ENCODE data around the gene NIPA2.

Gene NIPA2

DNA sequence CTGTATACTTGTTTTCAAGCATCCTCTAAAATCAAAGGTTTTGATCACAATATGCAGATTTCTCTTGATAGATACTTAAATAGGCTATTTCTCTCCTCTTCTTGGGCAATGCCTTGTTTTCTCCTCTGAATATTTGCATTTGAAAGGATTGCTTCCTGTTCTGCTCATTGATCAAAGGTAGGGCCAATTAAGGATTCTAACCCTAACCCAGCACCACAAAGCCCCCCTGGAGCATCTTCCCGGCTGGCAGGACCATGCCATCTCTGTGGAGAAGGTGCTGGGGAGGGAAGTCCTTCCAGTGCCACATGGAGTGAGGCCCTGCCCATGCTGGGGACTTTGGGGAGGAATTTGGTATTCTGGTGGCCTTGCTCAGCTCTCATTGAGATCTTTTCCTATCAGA is 11.3 kb upstream of the NIPA2 start:
- Histone ChIP-seq H3K9me3 (ENCODE audit: severe bottlenecking) (no peaks in the 10 kb centered on the region), H3K4me3 (ENCODE audit: severe bottlenecking) (no peak overlapping the region), H3K27me3 (ENCODE audit: insufficient read depth, poor library complexity, severe bottlenecking) (no peaks in the 10 kb centered on the region), H3K27ac (ENCODE audit: poor library complexity, severe bottlenecking) (no peak overlapping the region), H3K36me3 (ENCODE audit: low read depth) (peaks cover 51% of the 10 kb centered on the region), H3K4me1 (ENCODE audit: insufficient read depth, poor library complexity, severe bottlenecking) (no peaks in the 10 kb centered on the region)
- TF ChIP-seq CTCF (IDR thresholded peaks at IDR 0.05; ENCODE audit: poor library complexity, severe bottlenecking): no peak
- DNase-seq (ENCODE audit: low spot score) (no peak), ATAC-seq (ENCODE audit: low read depth) (no peak)

- DNase-seq (ENCODE audit: low spot score) (no peak), ATAC-seq (ENCODE audit: low read depth) (peak; percentile 46; the same call in 2 of the 3 replicates)
- TF ChIP-seq CTCF (IDR thresholded peaks at IDR 0.05; ENCODE audit: poor library complexity, severe bottlenecking): no peak
- Histone ChIP-seq H3K9me3 (ENCODE audit: severe bottlenecking) (no peaks in the 10 kb centered on the region), H3K27me3 (ENCODE audit: insufficient read depth, poor library complexity, severe bottlenecking) (no peaks in the 10 kb centered on the region), H3K36me3 (ENCODE audit: low read depth) (peaks cover 23% of the 10 kb centered on the region), H3K4me1 (ENCODE audit: insufficient read depth, poor library complexity, severe bottlenecking) (no peaks in the 10 kb centered on the region), H3K4me3 (ENCODE audit: severe bottlenecking) (no peak overlapping the region), H3K27ac (ENCODE audit: poor library complexity, severe bottlenecking) (no peak overlapping the region)
Observed at GRCh38 chr15:22831473-22831872, 7.0 kb upstream of the NIPA2 start.

GRCh38 chr15:22839046-22839695 is 705 bp downstream of the NIPA2 start:
- ATAC-seq (ENCODE audit: low read depth) (no peak), DNase-seq (ENCODE audit: low spot score) (no peak)
- Histone ChIP-seq H3K9me3 (ENCODE audit: severe bottlenecking) (no peaks in the 10 kb centered on the region), H3K36me3 (ENCODE audit: low read depth) (peaks cover 37% of the 10 kb centered on the region), H3K27me3 (ENCODE audit: insufficient read depth, poor library complexity, severe bottlenecking) (no peaks in the 10 kb centered on the region), H3K4me3 (ENCODE audit: severe bottlenecking) (peak overlapping the region; percentile 76), H3K27ac (ENCODE audit: poor library complexity, severe bottlenecking) (peak overlapping the region; percentile 78), H3K4me1 (ENCODE audit: insufficient read depth, poor library complexity, severe bottlenecking) (peaks cover 9% of the 10 kb centered on the region)
- TF ChIP-seq CTCF (IDR thresholded peaks at IDR 0.05; ENCODE audit: poor library complexity, severe bottlenecking): no peak

DNA sequence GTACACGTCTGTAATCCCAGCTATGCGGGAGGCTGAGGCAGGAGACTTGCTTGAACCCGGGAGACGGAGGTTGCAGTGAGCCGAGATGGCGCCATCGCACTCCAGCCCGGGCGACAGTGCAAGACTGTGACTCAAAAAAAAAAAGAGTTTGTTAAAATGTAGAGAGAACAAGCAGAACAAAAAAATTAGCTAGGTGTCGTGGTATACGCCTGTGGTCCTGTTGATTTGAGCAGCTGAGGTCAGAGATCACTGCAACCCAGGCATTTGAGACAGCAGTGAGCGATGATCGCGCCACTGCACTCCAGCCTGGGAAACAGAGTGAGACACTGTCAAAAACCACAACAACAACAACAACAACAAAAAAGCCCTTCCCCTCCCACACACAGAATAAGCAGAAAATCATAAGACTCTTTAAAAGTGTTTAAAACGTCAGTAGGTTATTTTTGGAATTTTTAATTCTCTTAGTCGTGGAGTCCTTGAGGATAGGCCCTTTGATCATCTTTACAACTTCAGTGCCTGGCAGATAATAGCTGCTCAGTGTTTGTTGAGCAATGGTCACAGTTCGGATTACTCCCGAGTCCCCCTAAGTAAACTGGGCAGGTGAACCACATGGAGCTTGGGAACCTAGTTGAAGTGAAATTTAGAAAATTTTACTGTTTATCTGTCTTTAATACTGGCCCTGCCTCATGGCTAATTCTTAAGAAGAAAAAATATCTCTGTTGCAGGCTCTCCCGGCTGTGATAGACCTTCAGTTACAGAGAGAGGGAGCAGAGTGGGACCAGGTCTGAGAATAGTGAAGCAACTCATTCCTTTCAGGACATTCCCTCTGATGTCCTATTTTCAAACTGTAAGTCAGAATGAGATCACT is 6.2 kb downstream of the NIPA2 start:
- Histone ChIP-seq H3K4me1 (ENCODE audit: insufficient read depth, poor library complexity, severe bottlenecking) (peaks cover 9% of the 10 kb centered on the region), H3K4me3 (ENCODE audit: severe bottlenecking) (no peak overlapping the region), H3K36me3 (ENCODE audit: low read depth) (peaks cover 86% of the 10 kb centered on the region), H3K27ac (ENCODE audit: poor library complexity, severe bottlenecking) (no peak overlapping the region), H3K9me3 (ENCODE audit: severe bottlenecking) (no peaks in the 10 kb centered on the region), H3K27me3 (ENCODE audit: insufficient read depth, poor library complexity, severe bottlenecking) (no peaks in the 10 kb centered on the region)
- DNase-seq (ENCODE audit: low spot score): no peak
- no peak for ATAC-seq (ENCODE audit: low read depth)
- TF ChIP-seq CTCF (IDR thresholded peaks at IDR 0.05; ENCODE audit: poor library complexity, severe bottlenecking): no peak

Data from RWPE2 (cell line).